DMS 273 (cell line): ENCODE measurements around the gene C4BPB.
A peak's percentile ranks its signal among the peaks of the same experiment; 100 is the strongest.
"Not testable (repeated sequence)": the region's sequence is repeated elsewhere in the genome, so short reads cannot be mapped to it uniquely, and the experiment has no call there.

ENCODE experiments used
- DNase-seq: peaks from one replicate; lab custom pipeline; 2025; ENCODE audit not compliant: unreplicated experiment; lab: John Stamatoyannopoulos, UW

Gene C4BPB, protein sequence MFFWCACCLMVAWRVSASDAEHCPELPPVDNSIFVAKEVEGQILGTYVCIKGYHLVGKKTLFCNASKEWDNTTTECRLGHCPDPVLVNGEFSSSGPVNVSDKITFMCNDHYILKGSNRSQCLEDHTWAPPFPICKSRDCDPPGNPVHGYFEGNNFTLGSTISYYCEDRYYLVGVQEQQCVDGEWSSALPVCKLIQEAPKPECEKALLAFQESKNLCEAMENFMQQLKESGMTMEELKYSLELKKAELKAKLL

DNA sequence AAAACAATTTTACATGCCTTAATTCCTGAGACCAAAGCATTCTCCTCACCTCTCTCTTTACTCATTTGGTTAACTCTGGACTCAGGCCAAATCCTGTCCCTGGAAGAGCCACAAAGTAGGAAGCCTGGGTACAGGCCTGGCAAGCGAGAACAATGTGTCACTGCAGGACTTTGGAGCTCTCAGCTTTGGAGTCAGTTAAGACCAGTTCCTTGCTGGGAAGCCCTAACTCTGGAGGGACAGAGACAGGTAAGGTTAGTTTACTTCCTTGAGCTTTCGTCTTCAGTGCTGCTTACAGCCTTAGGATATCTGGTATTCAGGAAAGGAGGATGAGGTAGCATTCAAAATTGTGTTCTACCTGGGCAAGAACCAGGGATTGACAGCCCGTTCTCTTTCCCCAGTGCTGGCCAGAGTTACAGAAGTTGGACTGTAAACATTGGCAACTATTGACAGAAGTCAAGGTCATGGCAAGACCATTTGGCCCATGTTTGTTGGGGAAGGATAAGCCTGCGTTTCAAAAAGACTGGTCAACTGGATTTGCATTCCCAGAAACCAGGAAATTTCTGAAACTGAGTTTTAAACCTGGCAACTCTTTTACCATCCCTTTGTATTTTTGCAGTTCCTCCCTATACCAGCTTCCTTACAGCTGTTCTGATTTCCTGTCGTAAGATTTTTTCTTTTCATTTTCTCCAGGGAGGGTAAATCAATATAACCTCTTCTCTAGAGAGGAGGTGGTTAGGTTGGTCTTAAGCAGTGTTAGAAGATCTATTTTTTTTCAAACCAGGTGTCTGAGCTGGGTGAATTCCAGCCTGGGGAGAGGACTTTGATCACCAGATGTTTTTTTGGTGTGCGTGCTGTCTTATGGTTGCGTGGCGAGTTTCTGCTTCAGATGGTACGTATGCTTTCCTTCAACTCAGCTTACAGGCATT is at the start of gene C4BPB:
TSS of gene C4BPB (plus strand) at position 160 of the 926 bp plus-strand sequence. CDS start at position 832, 672 bp downstream.
- no peak for DNase-seq

DNA sequence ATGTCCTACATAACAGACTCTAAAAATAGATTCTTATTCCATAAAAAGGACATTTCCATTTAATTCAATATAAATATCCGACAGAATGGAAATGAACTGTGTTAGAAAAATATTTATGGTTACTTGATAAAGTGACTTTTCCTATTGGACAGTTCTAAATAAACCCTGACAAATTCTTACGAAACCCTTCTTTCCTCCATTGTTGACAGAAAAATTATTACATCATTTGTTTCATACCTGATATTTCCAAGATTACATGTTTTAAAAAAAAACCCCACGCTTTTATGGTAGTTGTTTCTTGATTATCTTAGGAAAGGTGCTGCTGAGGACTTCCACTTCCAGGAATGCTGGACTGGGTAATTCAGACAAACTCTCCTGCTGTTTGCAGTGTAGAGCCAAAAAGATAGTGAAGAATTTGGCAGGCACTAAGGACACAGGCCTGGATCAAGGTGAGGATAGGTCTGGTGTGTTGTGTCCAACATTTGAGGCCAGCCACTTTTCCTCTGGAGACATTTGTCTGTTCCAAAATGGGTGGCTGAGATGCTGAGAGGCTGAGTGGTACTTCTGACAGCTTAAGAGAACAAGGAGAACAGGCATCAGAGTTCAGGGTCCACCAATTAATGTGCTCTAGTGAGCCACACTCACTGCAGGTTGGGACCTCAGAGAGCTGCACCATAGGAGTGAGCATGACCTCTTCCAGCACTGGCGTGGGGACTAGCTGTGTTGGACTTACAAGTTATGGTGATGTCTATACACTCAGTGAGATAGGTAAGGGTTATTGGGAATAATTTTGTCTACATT is 49.1 kb upstream of the C4BPB start:
- no peak for DNase-seq

DNA sequence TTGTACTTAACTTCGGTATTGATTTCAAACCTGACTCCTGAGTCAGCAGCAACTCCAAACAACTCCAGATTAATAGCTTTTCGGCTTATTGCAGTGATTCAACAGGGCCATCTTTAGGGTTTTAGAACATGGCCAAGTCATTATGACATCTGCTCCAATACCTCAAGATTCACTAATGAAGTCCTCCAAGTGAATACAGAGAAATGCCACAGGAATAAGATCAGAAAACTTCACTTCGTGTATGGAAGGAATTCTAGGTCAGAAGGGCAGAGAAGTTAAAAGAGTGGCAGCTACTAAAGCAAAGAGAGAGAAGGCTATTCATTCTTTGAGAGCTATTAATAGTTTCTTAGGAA is 48.5 kb upstream of the C4BPB start:
- DNase-seq = no peak

DNA sequence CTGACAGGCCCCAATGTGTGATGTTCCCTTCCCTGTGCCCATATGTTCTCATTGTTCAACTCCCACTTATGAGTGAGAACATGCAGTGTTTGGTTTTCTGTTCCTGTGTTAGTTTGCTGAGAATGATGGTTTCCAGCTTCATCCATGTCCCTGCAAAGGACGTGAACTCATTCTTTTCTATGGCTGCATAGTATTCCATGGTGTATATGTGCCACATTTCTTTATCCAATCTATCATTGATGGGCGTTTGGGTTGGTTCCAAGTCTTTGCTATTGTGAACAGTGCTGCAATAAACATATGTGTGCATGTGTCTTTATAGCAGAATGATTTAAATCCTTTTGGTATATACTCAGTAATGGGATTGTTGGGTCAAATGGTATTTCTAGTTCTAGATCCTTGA is 47.3 kb upstream of the C4BPB start:
- DNase-seq = not testable (repeated sequence)

DNA sequence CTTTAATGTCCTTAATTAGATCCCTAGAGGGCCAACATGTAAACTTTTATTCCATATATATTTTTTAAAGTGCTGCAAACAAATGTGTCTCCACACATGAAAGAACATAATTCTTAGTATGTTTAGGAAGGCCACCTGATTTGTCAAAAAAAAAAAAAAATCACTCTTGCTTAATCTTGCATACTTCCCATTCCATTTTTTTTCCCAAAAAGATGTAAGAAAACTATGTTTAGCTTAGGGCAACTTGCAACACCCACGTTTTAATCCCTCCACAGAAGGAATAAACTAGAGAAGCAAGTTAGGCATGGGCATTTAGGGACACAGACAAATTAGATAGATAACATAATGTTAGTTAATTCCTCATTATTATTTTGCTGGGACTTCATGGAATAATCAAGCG is 43.2 kb upstream of the C4BPB start:
- DNase-seq = no peak

DNA sequence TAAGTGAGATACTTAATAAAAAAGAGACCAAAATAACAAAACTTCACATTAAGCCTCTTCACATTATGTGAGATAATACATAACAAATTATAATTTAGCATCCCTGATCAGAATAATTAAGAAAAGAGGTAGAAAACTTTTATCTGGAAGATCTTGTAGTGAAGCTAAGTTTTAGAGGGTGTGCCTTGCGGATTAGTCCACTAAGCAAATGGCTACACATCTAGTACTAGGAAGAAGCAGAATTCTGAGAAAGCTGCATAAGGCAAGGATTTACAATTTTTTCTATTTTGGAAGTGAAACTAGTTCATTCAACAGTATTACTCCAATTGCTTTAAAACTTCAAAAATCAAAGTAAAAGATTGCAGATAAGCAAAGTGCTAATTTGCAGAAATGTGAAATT is 41.2 kb upstream of the C4BPB start:
- DNase-seq = no peak

DNA sequence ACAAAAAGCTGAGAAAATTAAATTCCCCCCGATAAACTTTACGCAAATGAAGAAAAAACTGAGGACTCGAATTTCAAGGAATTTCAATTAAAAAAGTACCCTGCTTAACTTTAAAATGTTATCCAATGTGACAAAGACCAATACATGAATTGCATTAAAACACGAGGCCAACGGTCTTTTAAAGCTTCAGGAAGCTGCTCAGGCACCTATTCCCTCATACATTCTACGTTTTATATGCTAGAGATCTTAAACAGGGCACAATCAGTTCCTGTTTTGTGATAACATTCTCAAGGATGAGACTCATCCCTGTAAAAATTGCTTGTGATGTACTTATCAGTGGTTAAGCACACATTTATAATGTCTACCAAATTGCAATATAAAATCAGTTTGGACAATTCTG is 40.6 kb upstream of the C4BPB start:
- no peak for DNase-seq

DNA sequence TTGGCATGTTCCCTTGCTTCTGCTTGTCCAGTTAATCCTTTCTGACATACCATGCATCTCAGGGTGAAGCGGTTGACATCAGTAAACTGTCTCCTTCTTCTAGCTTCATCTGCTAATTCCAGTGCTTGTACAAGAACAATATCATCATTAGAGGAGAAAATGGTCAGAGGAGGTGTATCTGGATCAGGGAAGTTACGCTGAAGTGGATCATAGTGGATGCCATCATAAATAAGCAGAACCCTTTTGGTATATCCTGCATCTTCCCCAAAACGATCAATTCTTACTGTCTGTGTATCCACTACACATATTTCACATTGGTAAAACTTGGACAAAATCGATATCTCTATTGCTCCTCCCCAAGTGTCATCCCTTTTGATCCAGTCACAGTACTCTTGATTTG is 39.6 kb upstream of the C4BPB start:
- DNase-seq = no peak

DNA sequence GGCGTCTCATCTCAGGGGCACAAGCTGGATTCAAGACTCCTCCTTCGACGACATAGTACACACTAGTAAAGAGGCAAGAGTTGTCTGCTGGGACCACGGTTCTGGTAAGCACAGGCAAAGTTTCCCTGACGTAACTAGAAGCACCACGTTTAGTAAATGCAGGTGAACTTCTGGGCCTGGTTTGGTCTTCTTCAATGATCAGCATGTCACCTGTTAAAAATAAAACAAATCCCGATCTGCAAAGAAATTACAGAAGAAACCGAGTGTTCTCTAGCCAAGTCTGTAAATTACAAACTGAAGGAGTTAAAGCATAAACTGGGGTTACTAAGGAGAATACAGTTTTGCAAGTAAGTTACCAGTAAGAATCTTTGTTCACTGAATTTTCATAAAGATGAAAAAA is 39.1 kb upstream of the C4BPB start:
- no peak for DNase-seq

DNA sequence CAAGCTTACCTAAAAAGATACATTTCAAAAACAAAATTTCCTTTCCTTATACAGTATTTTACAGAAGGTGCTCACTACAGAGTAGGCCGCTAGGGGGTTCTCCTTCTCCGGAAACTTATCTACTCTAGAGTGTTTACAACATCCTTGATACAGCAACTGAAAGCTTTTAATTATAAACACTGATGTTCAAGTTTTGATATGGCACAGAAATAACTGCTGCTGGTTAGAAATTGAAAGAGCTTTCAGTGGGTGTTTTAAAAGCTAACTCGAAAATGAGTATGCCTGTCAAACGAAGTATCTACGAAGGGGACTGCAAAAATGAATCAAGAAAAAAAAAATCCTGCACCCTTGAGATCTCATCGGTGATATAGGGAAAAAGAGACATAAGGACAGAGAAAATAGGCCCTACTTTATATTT is 38.7 kb upstream of the C4BPB start:
- peak; percentile 77 for DNase-seq

DNA sequence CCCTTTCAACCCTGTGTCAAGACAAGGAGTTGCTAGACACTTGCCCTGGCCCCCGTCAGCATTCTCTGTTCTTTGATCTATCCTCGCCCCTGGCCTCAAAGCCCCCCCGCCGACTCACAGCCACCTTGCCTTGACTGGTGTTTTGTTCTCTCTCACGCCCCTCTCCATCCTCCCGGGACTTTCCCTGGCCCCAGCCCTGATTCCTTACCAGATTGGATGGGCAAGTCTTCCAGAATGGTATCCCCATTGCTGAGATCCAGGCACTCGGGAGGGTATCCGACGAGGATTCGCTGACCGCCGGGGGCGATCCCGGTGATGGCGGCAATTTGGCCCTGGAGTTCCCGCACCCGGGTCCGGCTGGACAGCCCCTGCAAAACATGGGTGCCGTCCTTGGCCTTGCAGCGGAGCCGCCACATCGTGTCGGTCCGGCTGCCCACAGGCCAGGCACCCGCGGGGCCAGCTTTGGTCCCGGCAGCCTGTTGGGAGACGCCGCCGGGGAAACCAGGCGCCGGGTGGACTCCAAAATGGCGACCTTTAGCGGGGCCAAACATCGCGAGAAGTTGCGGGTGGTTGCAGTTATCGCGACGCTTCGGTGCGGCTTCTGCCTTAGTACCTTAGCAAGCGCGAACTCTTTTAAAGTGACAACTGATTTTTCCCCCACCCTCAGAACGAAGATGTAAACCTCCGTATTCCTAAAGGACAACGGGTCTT is 38.0 kb upstream of the C4BPB start:
- DNase-seq = peak; percentile 96

DNA sequence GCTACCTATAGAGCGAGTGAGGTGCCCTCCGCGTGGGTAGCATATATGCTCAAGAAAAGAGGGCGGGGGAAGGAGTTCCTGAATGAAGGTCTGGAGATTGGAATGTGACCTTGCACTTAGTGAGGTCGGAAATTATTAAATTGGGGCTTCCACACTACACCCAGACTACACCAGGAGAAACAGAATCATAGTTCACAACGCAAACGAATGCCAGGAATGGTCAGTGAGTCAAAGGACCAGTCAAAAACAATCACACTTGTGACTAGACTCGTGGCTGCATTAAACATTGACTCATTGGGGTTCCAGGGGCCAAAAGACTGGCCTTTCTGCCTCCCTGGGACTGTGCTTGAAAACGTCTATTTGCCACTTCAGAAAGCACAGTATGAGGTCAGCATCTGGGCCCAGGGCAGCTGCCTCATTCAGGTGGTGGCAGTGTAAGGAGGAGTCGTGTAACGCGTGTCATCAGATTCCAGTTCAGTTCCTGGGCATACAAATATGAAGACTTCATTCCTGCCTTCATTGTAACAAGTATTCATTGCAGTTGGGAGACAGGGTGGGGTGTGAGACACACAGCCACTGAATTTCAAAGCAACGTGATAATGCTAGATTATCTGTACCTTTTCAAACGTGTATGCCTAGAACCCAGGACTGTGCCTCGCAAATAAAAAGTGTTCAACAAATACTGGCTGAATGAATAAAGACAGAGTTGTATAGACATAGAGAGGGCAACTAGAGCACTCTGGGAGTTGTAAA is 37.3 kb upstream of the C4BPB start, which contains the start of gene YOD1:
TSS of gene YOD1 (minus strand) at position 18 of the 753 bp plus-strand sequence. CDS start 178 bp downstream, outside the sequence.
- peak; percentile 29 for DNase-seq

DNA sequence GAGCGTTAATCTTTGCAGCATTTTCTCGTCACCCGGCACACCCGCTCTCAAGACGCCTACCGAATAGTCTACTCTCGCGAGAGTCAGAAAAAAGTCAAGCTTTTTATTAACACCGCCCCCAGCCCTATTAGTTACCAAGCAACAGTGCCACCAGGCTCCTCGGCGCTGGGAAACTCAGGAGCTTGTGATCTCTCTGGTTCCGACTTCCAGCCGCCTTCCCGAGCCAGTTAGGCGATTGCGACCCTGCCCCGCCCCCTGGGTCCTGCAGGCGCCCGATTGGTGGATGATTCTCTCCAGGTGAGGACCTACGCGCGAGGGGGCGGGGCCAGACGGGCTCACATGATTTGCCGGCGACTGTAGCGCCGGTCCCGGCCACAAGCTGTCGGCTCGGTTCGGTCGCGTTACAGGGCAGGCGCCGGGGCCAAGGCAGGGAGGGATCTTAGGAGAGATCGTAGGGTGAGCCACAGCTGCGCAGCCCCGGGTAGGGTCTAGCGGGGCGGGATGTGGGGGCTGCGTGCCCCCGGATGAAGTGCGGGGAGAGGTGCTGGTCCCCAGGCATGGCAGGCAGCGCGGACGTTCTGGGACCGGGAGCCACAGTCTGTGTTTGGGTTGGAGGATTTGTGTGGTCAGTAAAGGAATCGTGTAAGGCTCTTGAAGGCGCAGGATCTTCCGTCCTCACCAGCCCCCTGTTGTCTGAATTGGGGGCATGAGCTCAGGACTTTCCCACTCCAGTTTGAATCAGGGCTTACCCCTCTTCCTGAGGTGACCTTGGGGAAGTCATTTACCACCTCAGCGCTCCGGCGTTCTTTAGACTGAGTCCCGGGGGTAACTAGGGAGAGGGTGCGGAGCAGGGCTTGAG is 35.5 kb upstream of the C4BPB start, which contains the start of gene PFKFB2:
TSS of gene PFKFB2 (plus strand) at position 365 of the 859 bp plus-strand sequence. CDS start 1,443 bp downstream, outside the sequence.
- peak; percentile 99 for DNase-seq

DNA sequence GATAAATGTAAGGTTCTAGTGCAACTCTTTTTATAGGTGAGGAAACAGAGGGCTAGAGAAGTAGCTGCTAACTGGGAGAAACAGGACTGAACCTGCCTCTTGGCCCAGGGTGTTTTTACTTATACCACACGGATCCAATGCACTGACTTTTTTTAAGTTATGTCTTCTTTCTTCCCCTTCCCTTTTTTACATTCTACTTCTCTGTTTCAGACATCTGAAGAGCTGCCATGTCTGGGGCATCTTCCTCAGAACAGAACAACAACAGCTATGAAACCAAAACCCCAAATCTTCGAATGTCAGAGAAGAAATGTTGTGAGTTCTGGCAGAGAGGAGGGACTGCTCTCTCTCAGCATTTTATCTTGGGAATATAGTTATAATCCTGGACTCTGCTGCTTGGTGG is 34.2 kb upstream of the C4BPB start:
- DNase-seq = no peak

DNA sequence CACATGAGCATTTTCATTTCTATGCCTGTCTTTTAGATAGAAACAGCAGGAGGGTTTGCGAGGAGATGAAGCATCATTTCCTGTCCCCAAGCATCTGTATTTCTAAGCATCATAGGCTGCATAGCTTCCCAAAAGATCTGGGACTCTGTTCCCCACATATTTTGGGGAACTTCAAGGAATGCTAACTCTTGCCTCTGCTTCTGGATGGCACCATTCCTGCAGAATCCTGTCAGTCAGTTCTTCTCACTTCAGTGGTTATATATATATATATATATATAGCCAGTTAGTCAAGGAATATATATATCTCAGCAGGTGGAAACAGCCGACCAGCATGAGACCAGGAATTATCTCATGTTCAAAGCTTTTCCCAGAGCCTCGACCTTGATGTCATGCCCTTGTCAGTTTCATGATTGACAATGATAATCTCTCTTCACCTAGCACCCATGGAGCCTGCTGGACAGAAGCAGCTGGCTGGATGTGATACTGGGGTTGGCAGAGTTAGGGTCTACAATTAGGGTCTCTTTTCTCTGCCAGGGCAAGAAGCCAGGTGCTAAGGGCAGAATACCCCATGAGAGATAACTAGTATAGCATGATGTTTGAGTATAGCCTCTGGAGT is 33.2 kb upstream of the C4BPB start:
- no peak for DNase-seq

DNA sequence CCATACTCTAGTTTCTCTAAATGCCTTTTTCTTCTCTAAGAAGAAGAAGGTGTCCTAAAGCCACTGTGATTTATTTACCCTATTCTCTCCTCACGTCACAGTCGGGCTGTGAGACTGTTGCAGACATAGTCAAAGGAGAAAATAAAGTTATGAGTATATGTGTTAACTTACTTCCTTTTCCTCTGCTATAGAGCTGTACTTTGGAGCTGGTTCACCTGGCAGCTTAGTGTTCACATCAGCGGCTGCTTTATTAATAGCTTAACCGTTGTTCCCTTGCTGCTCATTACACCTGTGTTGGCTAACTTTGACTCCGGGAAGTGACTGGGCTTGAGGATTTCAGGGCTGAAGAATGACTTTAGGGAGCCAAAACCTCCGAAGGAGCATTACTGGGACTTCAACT is 32.0 kb upstream of the C4BPB start:
- no peak for DNase-seq

DNA sequence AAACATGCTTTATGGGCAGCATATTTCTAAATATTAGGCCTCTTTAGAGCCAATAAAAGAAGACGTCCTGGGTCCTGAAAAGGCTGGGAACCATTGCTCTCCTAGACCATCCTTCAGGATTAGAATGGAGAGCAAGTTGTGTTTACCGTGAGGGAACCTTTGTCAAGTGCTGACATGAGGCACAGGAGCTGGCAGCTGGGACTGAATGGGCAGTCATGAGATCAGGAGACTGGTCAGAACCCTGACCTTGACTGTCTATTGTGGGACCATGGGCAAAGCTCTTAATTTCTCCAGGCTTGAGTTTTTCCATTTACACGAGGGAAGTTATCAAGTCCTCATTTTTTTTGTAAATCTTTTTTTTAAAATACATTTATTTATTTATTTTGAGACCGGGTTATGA is 30.4 kb upstream of the C4BPB start:
- no peak for DNase-seq
